Fibroblast of skin of right quadriceps (primary cell): ENCODE measurements around the gene C19orf67.
A peak's percentile ranks its signal among the peaks of the same experiment; 100 is the strongest.

Experiments
- DNase-seq: peaks from one replicate; pipeline ENCODE4 v3.0.0-alpha.2; 2013

C19orf67 gene

DNA sequence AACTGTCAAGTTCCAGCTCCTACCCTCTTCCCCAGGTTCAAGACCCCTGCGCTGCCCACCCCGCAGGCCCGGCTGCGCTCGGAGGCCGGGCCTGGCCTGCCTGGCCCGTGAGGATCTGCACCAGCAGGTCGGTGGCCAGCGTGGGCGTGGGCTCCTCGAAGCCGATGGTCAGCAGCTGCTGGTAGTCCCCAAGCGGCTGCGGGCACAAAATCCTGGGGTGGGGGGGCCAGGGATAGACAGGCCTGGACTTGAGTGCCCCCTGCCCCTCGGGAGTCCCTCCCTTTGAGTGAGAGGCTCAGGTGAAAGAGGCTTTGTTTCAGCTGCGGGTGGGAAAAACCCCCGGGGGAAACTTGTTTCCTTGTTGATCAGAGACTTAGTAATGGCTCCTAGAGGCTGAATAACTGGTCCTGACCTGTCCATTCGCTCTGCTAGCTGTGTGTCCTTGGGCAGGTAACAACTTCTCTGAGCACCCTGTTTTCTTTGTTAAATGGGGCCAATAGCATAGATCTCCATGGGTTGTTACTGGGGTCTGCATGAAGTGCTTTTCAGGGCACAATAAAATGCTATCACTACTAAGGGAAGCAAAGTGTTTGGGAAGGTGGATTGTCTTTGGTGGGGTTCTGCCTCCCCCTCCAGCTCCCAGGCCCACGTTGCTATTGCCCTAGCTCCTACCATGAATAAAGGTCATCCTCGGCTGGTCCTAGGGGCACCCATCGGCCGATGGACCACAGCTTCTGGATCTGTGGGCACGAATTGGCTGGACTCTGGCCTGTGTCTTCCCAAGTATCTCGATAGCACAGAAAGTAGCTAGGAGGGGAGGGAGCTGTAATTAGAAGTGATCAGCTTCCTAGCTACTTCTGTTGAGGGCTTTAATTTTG lies 3.5 kb downstream of the C19orf67 start:
- DNase-seq = no peak

- DNase-seq = peak; percentile 99
Observed at GRCh38 chr19:14080887-14081796, 4.4 kb downstream of the C19orf67 start.

DNA sequence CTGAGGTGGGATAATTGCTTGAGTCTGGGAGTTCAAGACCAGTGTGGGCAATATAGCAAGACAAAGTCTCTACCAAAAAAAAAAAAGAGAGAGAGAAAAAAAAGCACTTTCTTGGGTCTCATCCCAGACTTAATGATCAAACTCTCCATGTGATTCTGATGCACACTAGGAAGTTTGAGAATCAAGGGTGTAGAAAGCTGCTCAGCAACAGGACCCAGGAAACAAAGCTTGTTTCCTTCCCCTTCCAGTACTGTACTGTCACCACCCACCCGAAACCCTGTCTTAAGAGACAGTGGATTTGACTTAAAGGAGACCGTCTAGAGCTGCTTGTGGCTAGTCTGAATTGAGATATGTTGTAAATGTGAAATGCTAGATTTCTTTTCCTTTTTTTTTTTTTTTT lies 7.2 kb downstream of the C19orf67 start:
- DNase-seq = no peak

- DNase-seq = no peak
Observed at GRCh38 chr19:14073925-14074838, 11.4 kb downstream of the C19orf67 start.

- peak; percentile 71 for DNase-seq
Observed at GRCh38 chr19:14073261-14073924, 12.2 kb downstream of the C19orf67 start.

- no peak for DNase-seq
Observed at GRCh38 chr19:14072535-14073260, 12.9 kb downstream of the C19orf67 start, which contains the start of gene MISP3. MISP3 (plus strand) TSS chr19:14072786; CDS start chr19:14073310, 524 bp downstream.

DNA sequence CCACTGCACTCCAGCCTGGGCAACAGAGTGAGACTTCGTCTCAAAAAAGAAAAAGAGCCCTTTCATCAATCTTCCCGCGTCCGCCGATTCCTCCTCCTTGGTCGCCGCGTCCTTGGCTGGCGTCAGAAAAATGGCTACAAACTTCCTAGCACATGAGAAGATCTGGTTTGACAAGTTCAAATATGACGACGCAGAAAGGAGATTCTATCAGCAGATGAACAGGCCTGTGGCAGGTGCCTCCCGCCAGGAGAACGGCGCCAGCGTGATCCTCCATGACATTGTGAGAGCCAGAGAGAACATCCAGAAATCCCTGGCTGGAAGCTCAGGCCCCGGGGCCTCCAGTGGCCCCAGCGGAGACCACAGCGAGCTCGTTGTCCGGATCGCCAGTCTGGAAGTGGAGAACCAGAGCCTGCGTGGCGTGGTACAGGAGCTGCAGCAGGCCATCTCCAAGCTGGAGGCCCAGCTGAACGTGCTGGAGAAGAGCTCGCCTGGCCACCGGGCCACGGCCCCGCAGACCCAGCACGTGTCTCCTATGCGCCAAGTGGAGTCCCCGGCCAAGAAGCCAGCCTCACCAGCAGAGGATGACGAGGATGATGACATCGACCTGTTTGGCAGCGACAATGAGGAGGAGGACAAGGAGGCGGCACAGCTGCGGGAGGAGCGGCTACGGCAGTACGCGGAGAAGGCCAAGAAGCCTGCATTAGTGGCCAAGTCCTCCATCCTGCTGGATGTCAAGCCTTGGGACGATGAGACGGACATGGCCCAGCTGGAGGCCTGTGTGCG lies 15.1 kb downstream of the C19orf67 start:
- no peak for DNase-seq

GRCh38 chr19:14066134-14066533 lies 19.4 kb downstream of the C19orf67 start:
- no peak for DNase-seq

GRCh38 chr19:14063105-14063504 lies 22.5 kb downstream of the C19orf67 start:
- peak; percentile 20 for DNase-seq

DNA sequence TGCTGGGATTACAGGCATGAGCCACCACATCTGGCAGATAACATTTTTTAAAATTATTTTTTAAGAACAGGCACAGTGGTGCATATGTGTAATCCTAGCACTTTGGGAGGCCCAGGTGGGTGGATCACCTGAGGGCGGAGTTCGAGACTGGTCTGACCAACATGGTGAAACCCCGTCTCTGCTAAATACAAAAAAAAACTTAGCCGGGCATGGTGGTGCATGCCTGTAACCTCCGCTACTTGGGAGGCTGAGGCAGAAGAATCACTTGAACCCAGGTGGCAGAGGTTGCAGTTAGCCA lies 23.1 kb downstream of the C19orf67 start:
- DNase-seq = no peak

GRCh38 chr19:14061751-14062557 lies 23.6 kb downstream of the C19orf67 start, which contains the start of gene PALM3:
PALM3 (minus strand) TSS chr19:14062076; CDS start chr19:14061980, 96 bp downstream.
- no peak for DNase-seq

GRCh38 chr19:14061081-14061749 lies 24.4 kb downstream of the C19orf67 start:
- no peak for DNase-seq

GRCh38 chr19:14059652-14060155 lies 25.9 kb downstream of the C19orf67 start:
- DNase-seq = no peak

GRCh38 chr19:14059093-14059480 lies 26.5 kb downstream of the C19orf67 start:
- DNase-seq = no peak

GRCh38 chr19:14058182-14059092 lies 27.1 kb downstream of the C19orf67 start:
- no peak for DNase-seq

GRCh38 chr19:14056741-14057356 lies 28.7 kb downstream of the C19orf67 start:
- DNase-seq = no peak

- DNase-seq = no peak
Observed at GRCh38 chr19:14056069-14056666, 29.4 kb downstream of the C19orf67 start.
